Mesenchymal stem cell (in vitro differentiated cells and primary cell): ENCODE data around the gene PICK1.

Source experiments
- DNase-seq: peaks from one replicate; pipeline ENCODE4 v3.0.0-alpha.2; 2013
- H2AFZ ChIP-seq: one replicate; pipeline ENCODE4 v1.6.1; 2013; ENCODE audit warnings: low read depth, mild to moderate bottlenecking, control low read depth, inconsistent platforms, low read length, moderate library complexity
- H2AK5ac ChIP-seq: 2 replicates; pipeline ENCODE4 v1.6.1; 2013; ENCODE audit warnings: low read length, moderate library complexity, mild to moderate bottlenecking, inconsistent platforms; ENCODE audit not compliant: severe bottlenecking
- H2BK120ac ChIP-seq: one replicate; pipeline ENCODE4 v1.6.1; 2013; ENCODE audit warnings: low read depth, mild to moderate bottlenecking, inconsistent platforms, low read length, moderate library complexity
- H2BK12ac ChIP-seq, 2 experiments: one replicate each; pipeline ENCODE4 v1.6.1; 2013; ENCODE audit warnings: inconsistent platforms in 2 of 2, low read length in 2 of 2, mild to moderate bottlenecking in 2 of 2, moderate library complexity in 2 of 2, control low read depth in 1 of 2
- H2BK15ac ChIP-seq: one replicate; pipeline ENCODE4 v1.6.1; 2013; ENCODE audit warnings: mild to moderate bottlenecking, low read depth, inconsistent platforms; ENCODE audit not compliant: poor library complexity, severe bottlenecking
- H2BK5ac ChIP-seq: 2 replicates; pipeline ENCODE4 v1.6.1; 2013; ENCODE audit warnings: low read depth, mild to moderate bottlenecking, low read length, control low read depth, inconsistent platforms; ENCODE audit not compliant: poor library complexity, severe bottlenecking
- H3K14ac ChIP-seq, 2 experiments: one replicate each; pipeline ENCODE4 v1.6.1; 2013; ENCODE audit warnings: inconsistent platforms in 2 of 2, low read length in 2 of 2, control low read depth in 1 of 2, mild to moderate bottlenecking in 1 of 2, moderate library complexity in 1 of 2
- H3K18ac ChIP-seq, 2 experiments: one replicate each; pipeline ENCODE4 v1.6.1; 2013; ENCODE audit warnings: inconsistent platforms in 2 of 2, low read length in 2 of 2, control low read depth in 1 of 2, low read depth in 1 of 2, mild to moderate bottlenecking in 1 of 2
- H3K23ac ChIP-seq, 2 experiments: one replicate each; pipeline ENCODE4 v1.6.1; 2013; ENCODE audit warnings: inconsistent platforms in 2 of 2, low read length in 2 of 2, mild to moderate bottlenecking in 2 of 2, moderate library complexity in 2 of 2, control low read depth in 1 of 2
- H3K27ac ChIP-seq: 2 replicates; pipeline ENCODE4 v1.5.1; 2013; ENCODE audit warnings: mild to moderate bottlenecking, moderate library complexity, low read length, control low read depth, inconsistent platforms; ENCODE audit not compliant: poor library complexity, severe bottlenecking
- H3K27me3 ChIP-seq, 2 experiments: 2 replicates each; pipeline versions ENCODE4 v1.6.1 to v1.7.0; 2013; ENCODE audit warnings: low read length in 2 of 2, mild to moderate bottlenecking in 2 of 2, moderate library complexity in 2 of 2, control low read depth in 1 of 2, inconsistent platforms in 1 of 2; ENCODE audit not compliant: control insufficient read depth in 1 of 2, insufficient read depth in 1 of 2
- H3K36me3 ChIP-seq, 2 experiments: 2 replicates each; pipeline versions ENCODE4 v1.6.1 to v1.7.0; 2013; ENCODE audit warnings: low read length in 2 of 2, control low read depth in 1 of 2, inconsistent platforms in 1 of 2, low read depth in 1 of 2, mild to moderate bottlenecking in 1 of 2; ENCODE audit not compliant: insufficient read depth in 2 of 2, control insufficient read depth in 1 of 2
- H3K4ac ChIP-seq, 2 experiments: one replicate each; pipeline ENCODE4 v1.6.1; 2013; ENCODE audit warnings: inconsistent platforms in 2 of 2, low read length in 2 of 2, mild to moderate bottlenecking in 2 of 2, moderate library complexity in 2 of 2, control low read depth in 1 of 2, low read depth in 1 of 2
- H3K4me1 ChIP-seq: 2 replicates; pipeline ENCODE4 v1.6.1; 2013; ENCODE audit warnings: low read depth, low read length, control low read depth; ENCODE audit not compliant: control insufficient read depth, insufficient read depth
- H3K4me2 ChIP-seq: 2 replicates; pipeline ENCODE4 v1.6.1; 2013; ENCODE audit warnings: low read length, mild to moderate bottlenecking, inconsistent platforms; ENCODE audit not compliant: poor library complexity, severe bottlenecking
- H3K4me3 ChIP-seq, 2 experiments: 2 replicates each; pipeline versions ENCODE4 v1.5.1 to v1.7.0; 2013; ENCODE audit warnings: low read length in 2 of 2, mild to moderate bottlenecking in 2 of 2, control low read depth in 1 of 2, low read depth in 1 of 2; ENCODE audit not compliant: insufficient read depth in 1 of 2
- H3K79me1 ChIP-seq: replicated peaks from 2 replicates; pipeline ENCODE4 v1.6.1; 2013; ENCODE audit warnings: mild to moderate bottlenecking, control low read depth, low read length, inconsistent platforms; ENCODE audit not compliant: poor library complexity, severe bottlenecking
- H3K9ac ChIP-seq: 2 replicates; pipeline ENCODE4 v1.7.0; 2013; ENCODE audit warnings: mild to moderate bottlenecking, low read length, moderate library complexity
- H3K9me3 ChIP-seq: 2 replicates; pipeline ENCODE4 v1.7.0; 2013; ENCODE audit warnings: mild to moderate bottlenecking, low read length; ENCODE audit not compliant: control insufficient read depth
- H4K8ac ChIP-seq: one replicate; pipeline ENCODE4 v1.6.1; 2013; ENCODE audit warnings: inconsistent platforms, mild to moderate bottlenecking, low read length, moderate library complexity
- H4K91ac ChIP-seq: one replicate; pipeline ENCODE4 v1.6.1; 2013; ENCODE audit warnings: mild to moderate bottlenecking, low read length, inconsistent platforms
- WGBS: methylation state at CpG from one replicate; pipeline ENCODE4 v1.1.7; 2013; ENCODE audit warnings: mixed read lengths; 5-methylcytosine and 5-hydroxymethylcytosine counted together

Gene PICK1

DNA sequence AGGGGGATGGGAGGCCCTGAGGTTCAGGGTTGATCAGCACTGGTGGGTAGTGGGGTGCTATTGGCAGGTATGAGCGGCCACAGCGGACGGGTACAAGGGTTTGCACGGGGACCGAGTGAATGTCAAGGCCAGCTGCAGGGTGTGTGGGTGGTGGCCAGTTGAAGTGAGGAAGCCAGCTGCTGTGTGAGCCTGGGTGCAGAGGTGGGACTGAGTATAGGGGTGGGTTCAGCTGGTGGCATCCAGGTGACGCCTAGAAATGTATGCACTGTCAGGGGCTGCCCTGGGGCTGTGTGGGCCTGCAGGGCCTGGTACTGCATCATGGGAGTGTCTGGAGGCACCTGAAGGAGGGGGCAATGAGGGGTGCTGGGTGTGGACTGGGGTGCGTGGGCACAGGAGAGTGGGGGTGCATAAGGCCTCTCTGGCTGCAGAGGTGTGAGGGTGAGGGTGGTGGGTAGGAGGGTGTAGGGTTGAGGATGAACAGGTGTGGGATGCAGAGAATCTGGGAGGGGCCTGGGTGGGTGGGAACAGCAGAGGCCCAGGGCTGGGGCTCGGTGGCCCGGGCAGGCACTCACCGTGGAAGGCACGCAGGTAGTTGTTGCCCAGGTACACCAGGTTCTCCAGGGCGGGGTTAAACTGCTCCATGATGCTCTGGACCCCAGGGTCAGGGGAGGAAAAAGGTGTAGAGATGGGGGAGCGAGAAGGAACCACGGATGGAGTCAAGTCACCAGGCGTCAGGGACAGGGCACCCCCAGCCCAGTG lies 51.5 kb downstream of the PICK1 start:
- Histone ChIP-seq H3K18ac (no peak overlapping the region), H2BK5ac (no peak overlapping the region), H3K79me1 (no peaks in the 10 kb centered on the region), H4K91ac (peak overlapping the region; percentile 29), H3K4ac (no peak overlapping the region), H3K27ac (no peak overlapping the region), H3K9ac (no peak overlapping the region), H2BK12ac (no peak overlapping the region), H3K23ac (no peak overlapping the region), H3K27me3 (peaks cover 0 to 10% of the 10 kb centered on the region in 2 experiments), H3K4me3 (no peak overlapping the region), H3K36me3 (peaks cover 0 to 24% of the 10 kb centered on the region in 2 experiments), H2BK15ac (no peak overlapping the region), H4K8ac (no peak overlapping the region), H2AK5ac (no peak overlapping the region), H3K4me2 (no peak overlapping the region), H2AFZ (no peak overlapping the region), H3K14ac (no peak overlapping the region), H3K9me3 (no peaks in the 10 kb centered on the region), H2BK120ac (no peak overlapping the region), H3K4me1 (peaks cover 19% of the 10 kb centered on the region)
- DNase-seq: no peak
- WGBS: 93% methylated on average over 15 of the region's 15 CpGs

DNA sequence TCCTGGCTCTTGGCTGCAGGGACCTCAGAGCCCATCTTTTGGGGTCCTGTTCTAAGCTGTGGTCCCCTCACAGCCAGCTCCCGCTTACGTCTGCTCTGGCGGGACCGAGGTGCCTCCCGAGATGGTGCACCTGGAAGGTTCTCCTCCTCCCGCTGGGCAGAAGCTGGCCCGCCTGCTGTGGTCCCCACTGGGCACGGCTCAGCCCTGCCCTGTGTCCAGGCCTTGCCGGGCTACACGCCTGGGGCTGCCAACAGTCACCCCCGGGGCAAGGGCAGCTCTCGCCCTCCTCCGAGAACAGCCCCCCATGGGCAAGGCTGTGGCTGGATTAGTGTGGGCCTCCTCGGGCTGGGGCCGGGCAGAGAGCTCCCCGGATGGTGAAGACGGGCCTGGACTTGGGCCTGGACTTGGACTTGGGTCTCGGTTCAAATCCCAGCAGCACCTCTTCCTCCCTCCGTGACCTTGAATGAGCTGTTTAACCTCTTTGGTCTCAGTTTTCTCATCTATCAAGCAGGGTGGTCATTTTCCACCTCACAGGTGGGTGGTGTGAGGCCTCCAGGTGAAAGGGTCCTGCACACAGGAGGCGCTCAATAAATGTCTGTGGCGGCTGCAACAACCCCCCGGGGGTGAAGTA lies 52.3 kb downstream of the PICK1 start:
- WGBS: 94% methylated on average over 19 of the region's 22 CpGs
- no peak for DNase-seq

DNA sequence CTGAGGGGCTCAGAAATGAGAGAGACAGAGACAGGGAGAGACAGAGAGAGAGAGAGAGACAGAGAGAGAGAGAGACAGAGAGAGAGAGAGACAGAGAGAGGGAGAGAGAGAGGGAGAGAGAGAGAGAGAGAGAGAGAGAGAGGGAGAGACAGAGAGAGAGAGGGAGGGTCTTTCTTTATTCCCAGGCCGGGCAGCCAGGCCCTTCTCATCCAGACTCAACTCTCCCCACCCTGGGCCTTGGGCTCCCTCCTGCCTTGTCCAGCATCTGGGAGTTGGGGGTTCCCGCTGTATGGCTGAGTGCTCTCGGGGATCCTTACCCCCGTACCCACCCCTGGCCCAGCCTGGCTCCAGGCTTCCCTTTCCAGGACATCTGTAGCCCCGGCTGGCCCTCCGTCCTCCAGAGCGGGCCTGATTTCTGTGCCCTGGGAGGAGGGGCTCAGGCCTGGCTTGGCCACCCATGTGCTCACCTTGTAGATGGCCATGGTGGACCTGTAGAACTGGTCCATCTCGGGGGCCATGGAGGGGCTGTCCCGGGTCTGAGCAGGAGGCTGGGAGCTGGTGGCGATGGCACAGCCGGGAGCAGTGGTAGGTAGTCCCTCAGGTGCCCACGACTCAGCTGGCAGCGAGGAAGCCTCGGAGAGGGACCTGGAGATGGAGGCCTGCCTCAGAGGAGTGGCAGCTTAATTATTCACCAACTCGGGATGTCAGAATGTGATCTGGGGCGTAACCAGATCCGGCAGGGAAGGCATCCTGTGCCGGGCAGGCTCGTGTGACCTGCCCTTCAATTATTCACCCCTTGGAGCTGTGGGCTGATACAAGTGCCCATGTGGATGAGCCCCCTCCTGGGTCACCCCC lies 53.0 kb downstream of the PICK1 start, which contains the start of gene BAIAP2L2:
Gene BAIAP2L2, minus strand, starts transcription at position 677 of the 855 bp plus-strand sequence. Its CDS starts 159 bp downstream, at position 518.
- no peak within 1 kb of the TSS for H3K23ac ChIP-seq
- H3K27me3 ChIP-seq: peaks cover 0 to 10% of the 10 kb centered on the region in 2 experiments
- no peaks in the 10 kb centered on the region for H3K9me3 ChIP-seq
- no peak within 1 kb of the TSS for H3K4me3 ChIP-seq
- no peak within 1 kb of the TSS for H2BK12ac ChIP-seq
- WGBS: 82% methylated on average over 19 of the region's 19 CpGs
- H4K8ac ChIP-seq: no peak within 1 kb of the TSS
- no peak within 1 kb of the TSS for H2AFZ ChIP-seq
- no peak within 1 kb of the TSS for H2BK5ac ChIP-seq
- H3K79me1 ChIP-seq: no peaks in the 10 kb centered on the region
- no peak within 1 kb of the TSS for H3K27ac ChIP-seq
- no peak within 1 kb of the TSS for H3K4me2 ChIP-seq
- no peak within 1 kb of the TSS for H3K18ac ChIP-seq
- peaks cover 25% of the 10 kb centered on the region for H3K4me1 ChIP-seq
- no peak within 1 kb of the TSS for H4K91ac ChIP-seq
- no peak within 1 kb of the TSS for H2BK120ac ChIP-seq
- DNase-seq: no peak
- H2AK5ac ChIP-seq: peak within 1 kb of the TSS; percentile 74
- H3K14ac ChIP-seq: no peak within 1 kb of the TSS
- H3K9ac ChIP-seq: peak within 1 kb of the TSS; percentile 44
- H3K4ac ChIP-seq: no peak within 1 kb of the TSS
- peak within 1 kb of the TSS; percentile 6 for H2BK15ac ChIP-seq
- H3K36me3 ChIP-seq: peaks cover 0 to 24% of the 10 kb centered on the region in 2 experiments

More for the DNA sequence above, 52.3 kb downstream of the PICK1 start:
- Histone ChIP-seq H2BK5ac (no peak overlapping the region), H2AK5ac (no peak overlapping the region), H3K9ac (no peak overlapping the region), H3K27ac (no peak overlapping the region), H2BK120ac (no peak overlapping the region), H3K18ac (no peak overlapping the region), H3K4ac (no peak overlapping the region), H4K91ac (no peak overlapping the region), H3K14ac (no peak overlapping the region), H3K4me3 (no peak overlapping the region), H2BK15ac (no peak overlapping the region), H3K23ac (no peak overlapping the region), H3K4me1 (peaks cover 19% of the 10 kb centered on the region), H4K8ac (no peak overlapping the region), H2AFZ (no peak overlapping the region), H3K4me2 (no peak overlapping the region), H3K27me3 (peaks cover 0 to 10% of the 10 kb centered on the region in 2 experiments), H2BK12ac (no peak overlapping the region), H3K9me3 (no peaks in the 10 kb centered on the region), H3K36me3 (peaks cover 0 to 24% of the 10 kb centered on the region in 2 experiments), H3K79me1 (no peaks in the 10 kb centered on the region)
